Activated B cell treated with CpG ODN at 0.5 μM for 24 hours (primary cell): Measurements from ENCODE around the gene C16orf89. TPM values are rescaled to one million over a fixed set of nuclear protein-coding genes. Genes with fewer than 3 reads are reported as not detected.

Source experiments
- ATAC-seq: fragments of 200-7000 bp; cut with Tn5 transposase; one replicate; pipeline ENCODE4 v1.10.0; 2021; ENCODE audit warnings: low read depth, mild to moderate bottlenecking, moderate library complexity
- CTCF ChIA-PET: fragments of 350-600 bp; sonication (Branson Sonifier 250); formaldehyde crosslinking; loops from one replicate; lab custom pipeline; 2021; ENCODE audit warnings: antibody characterized with exemption; lab: Charles Lee
- POLR2A ChIA-PET: fragments of 350-600 bp; sonication (Branson Sonifier 250); formaldehyde crosslinking; loops from one replicate; lab custom pipeline; 2021; ENCODE audit warnings: antibody characterized with exemption; lab: Charles Lee
- DNase-seq: peaks from one replicate; pipeline ENCODE4 v3.0.0; 2022
- H3K27ac Mint-ChIP-seq: one replicate; pipeline ENCODE4 v1.8.0; 2020; ENCODE audit warnings: mixed read lengths
- H3K27me3 Mint-ChIP-seq: one replicate; pipeline ENCODE4 v1.8.0; 2021; ENCODE audit warnings: mixed read lengths
- H3K36me3 Mint-ChIP-seq: one replicate; pipeline ENCODE4 v1.8.0; 2021; ENCODE audit warnings: low read depth, mixed read lengths
- H3K4me1 Mint-ChIP-seq: one replicate; pipeline ENCODE4 v1.8.0; 2021; ENCODE audit warnings: mixed read lengths
- H3K4me3 Mint-ChIP-seq: one replicate; pipeline ENCODE4 v1.8.0; 2020; ENCODE audit warnings: mild to moderate bottlenecking, mixed read lengths
- H3K9me3 Mint-ChIP-seq: one replicate; pipeline ENCODE4 v1.8.0; 2020; ENCODE audit warnings: mixed read lengths
- intact Hi-C: fragments of 100-400 bp; cut with micrococcal nuclease; formaldehyde crosslinking; loops from one replicate; pipeline ENCODE4 v1.15.1; 2024
- total RNA-seq: library from RNA; stranded (reverse); gene quantifications from 2 replicates; pipeline ENCODE4 v1.2.3, GENCODE V29; 2022
- TF ChIP-seq, protein P1 (sequence below): fragments of 200-600 bp; IDR thresholded peaks from one replicate; pipeline ENCODE4 v1.8.0; 2022; ENCODE audit warnings: antibody characterized with exemption, mild to moderate bottlenecking

C16orf89 gene
- total RNA-seq, 1 donor from 2014 or later, result not detected

DNA sequence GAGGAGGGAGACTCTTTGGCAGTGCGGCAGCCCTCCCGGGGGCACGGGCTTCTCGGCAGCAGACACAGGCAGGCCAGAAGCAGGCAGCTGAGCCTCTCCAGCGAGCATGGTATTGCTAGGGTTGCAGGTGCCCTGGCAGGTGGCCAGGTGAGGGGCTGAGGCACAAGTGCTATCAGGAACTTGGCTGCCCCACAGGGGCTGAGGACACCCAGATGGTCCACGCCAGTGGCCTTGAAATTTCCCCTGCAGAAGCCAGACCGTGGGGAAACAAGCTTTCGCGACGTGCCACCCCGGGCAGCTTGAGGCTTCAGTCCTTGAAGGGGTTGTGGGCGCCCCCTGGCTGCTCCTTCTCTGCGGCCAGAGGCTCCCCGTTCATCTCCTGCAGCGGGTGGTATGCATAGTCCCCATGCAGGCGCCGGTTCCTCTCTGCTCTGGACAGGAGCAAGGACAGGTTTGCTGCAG lies 40.6 kb downstream of the C16orf89 start:
- peaks cover 28% of the 10 kb centered on the region for H3K36me3 Mint-ChIP-seq
- H3K4me1 Mint-ChIP-seq, result no peaks in the 10 kb centered on the region
- DNase-seq (no peak), ATAC-seq (no peak)
- intact Hi-C loops, result no loop called here
- H3K4me3 Mint-ChIP-seq, result no peak overlapping the region
- no peaks in the 10 kb centered on the region for H3K9me3 Mint-ChIP-seq
- no peaks in the 10 kb centered on the region for H3K27me3 Mint-ChIP-seq
- TF ChIP-seq, protein P1, sequence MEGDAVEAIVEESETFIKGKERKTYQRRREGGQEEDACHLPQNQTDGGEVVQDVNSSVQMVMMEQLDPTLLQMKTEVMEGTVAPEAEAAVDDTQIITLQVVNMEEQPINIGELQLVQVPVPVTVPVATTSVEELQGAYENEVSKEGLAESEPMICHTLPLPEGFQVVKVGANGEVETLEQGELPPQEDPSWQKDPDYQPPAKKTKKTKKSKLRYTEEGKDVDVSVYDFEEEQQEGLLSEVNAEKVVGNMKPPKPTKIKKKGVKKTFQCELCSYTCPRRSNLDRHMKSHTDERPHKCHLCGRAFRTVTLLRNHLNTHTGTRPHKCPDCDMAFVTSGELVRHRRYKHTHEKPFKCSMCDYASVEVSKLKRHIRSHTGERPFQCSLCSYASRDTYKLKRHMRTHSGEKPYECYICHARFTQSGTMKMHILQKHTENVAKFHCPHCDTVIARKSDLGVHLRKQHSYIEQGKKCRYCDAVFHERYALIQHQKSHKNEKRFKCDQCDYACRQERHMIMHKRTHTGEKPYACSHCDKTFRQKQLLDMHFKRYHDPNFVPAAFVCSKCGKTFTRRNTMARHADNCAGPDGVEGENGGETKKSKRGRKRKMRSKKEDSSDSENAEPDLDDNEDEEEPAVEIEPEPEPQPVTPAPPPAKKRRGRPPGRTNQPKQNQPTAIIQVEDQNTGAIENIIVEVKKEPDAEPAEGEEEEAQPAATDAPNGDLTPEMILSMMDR, result no peak
- POLR2A ChIA-PET, result interaction anchor here (0.9 to 1.5 kb wide), 2 partner anchors 8 to 9 kb away, joined by 3 read pairs; partner anchors contain the start of gene NAGPA
- CTCF ChIA-PET, result interaction anchor here (1.4 kb wide), 1 partner anchor 9 kb away, joined by 3 read pairs; the partner anchor contains the start of gene NAGPA
- no peak overlapping the region for H3K27ac Mint-ChIP-seq

DNA sequence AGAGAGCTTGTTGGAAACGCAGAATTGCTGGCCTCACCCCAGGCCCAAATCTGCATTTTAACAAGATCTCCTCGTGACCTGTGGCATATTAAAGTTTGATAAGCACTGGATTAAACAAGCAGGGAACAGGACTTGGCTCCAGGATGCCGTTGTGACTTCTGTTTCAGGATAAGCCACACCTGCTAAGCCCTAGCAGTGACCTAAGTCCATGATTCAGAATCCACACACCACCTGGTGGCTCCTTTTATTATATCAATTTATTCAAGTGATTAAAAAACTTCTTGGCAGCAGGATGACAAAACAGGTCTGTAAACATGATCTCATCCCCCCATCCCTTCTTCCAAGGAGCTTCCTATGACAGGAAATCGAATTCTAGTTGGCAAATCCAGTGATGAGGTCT lies 41.1 kb downstream of the C16orf89 start:
- POLR2A ChIA-PET, result interaction anchor here (0.9 to 1.5 kb wide), 2 partner anchors 8 to 10 kb away, joined by 3 read pairs; partner anchors contain the start of gene NAGPA
- Mint-ChIP-seq H3K9me3 (no peaks in the 10 kb centered on the region), H3K27ac (no peak overlapping the region), H3K4me3 (no peak overlapping the region), H3K36me3 (peaks cover 28% of the 10 kb centered on the region), H3K27me3 (no peaks in the 10 kb centered on the region), H3K4me1 (no peaks in the 10 kb centered on the region)
- ATAC-seq, result no peak
- TF ChIP-seq, protein P1, result no peak
- CTCF ChIA-PET, result interaction anchor here (1.4 kb wide), 1 partner anchor 9 kb away, joined by 3 read pairs; the partner anchor contains the start of gene NAGPA
- no peak for DNase-seq
- intact Hi-C loops, result no loop called here

DNA sequence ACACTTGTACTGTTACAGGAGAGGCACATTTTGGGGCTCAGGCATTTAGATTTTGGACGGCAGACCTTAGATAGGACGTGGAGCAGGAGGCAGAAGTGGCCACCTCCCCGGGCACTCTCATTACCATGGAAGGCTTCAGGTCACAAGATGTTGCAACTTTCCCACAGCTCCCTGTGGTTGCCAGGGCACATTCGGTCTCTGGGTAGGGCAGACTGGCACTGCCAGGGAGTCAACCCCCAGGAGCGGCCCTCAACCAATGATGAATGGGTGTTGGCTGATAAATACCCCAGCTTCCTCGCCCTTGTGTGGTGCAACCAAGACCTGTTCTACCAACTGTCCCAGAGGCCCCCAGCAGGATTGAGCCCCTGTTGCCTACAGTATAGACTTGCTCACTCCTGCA lies 43.2 kb downstream of the C16orf89 start:
- Mint-ChIP-seq H3K9me3 (no peaks in the 10 kb centered on the region), H3K36me3 (peaks cover 15% of the 10 kb centered on the region), H3K27me3 (no peaks in the 10 kb centered on the region), H3K4me1 (no peaks in the 10 kb centered on the region), H3K27ac (no peak overlapping the region), H3K4me3 (no peak overlapping the region)
- ATAC-seq, result no peak
- no peak for DNase-seq
- ChIA-PET CTCF (no interaction called here), POLR2A (no interaction called here)
- intact Hi-C loops, result no loop called here
- TF ChIP-seq, protein P1, result no peak

DNA sequence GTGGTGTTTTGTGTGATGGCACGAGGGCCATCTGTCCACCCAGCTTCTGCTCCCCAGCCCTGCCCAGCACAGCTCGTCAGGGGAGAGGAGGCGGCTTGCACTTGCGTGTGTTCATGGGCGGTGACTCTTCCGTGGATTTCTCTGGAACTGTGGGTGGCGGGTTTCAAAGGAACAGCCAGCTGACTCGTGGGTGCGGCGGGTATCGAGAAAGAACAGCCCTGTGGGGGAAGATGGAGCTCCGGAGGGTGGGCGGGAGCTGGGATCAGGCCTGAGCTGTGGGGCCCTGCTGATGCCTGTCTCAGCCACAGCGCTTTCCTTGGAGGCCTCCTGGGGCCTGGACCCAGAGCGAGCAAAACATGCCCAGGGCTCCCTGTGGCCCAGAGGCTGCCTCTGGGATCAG lies 45.2 kb downstream of the C16orf89 start:
- Mint-ChIP-seq H3K27ac (no peak overlapping the region), H3K4me3 (no peak overlapping the region), H3K9me3 (no peaks in the 10 kb centered on the region), H3K27me3 (no peaks in the 10 kb centered on the region), H3K4me1 (no peaks in the 10 kb centered on the region), H3K36me3 (peaks cover 9% of the 10 kb centered on the region)
- POLR2A ChIA-PET, result no interaction called here
- CTCF ChIA-PET, result no interaction called here
- DNase-seq (no peak), ATAC-seq (no peak)
- intact Hi-C loops, result no loop called here
- TF ChIP-seq, protein P1, result no peak

DNA sequence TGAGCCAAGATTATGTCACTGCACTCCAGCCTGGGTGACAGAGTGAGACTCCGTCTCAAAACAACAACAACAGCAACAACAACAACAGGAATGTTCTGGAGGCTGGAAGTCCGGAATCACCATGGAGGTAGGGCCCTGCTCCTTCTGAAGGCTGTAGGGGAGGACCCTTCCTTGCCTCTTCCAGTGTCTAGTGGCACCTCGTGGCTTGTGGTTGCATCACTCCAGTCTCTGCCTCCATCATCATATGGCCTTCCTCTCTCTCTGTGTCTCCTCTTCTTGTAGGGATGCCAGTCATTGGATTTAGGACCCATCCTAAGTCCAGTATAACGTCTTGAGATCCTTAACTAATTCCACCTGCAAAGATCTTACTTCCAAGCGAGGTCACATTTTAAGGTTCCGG lies 46.0 kb downstream of the C16orf89 start:
- DNase-seq (no peak), ATAC-seq (no peak)
- CTCF ChIA-PET, result no interaction called here
- no peak overlapping the region for H3K4me3 Mint-ChIP-seq
- intact Hi-C loops, result no loop called here
- no peaks in the 10 kb centered on the region for H3K4me1 Mint-ChIP-seq
- no peaks in the 10 kb centered on the region for H3K27me3 Mint-ChIP-seq
- peaks cover 3% of the 10 kb centered on the region for H3K36me3 Mint-ChIP-seq
- H3K9me3 Mint-ChIP-seq, result no peaks in the 10 kb centered on the region
- POLR2A ChIA-PET, result no interaction called here
- TF ChIP-seq, protein P1, result no peak
- no peak overlapping the region for H3K27ac Mint-ChIP-seq
